WI38 (cell line): ENCODE data around the gene ITGB4.
A peak's percentile ranks its signal among the peaks of the same experiment; 100 is the strongest.

Experiments used
- H3K4me3 ChIP-seq: 2 replicates; pipeline ENCODE4 v1.5.1; 2011; ENCODE audit warnings: low read depth, mild to moderate bottlenecking, control low read depth, low read length
- TF ChIP-seq, protein P1 (sequence below): IDR thresholded peaks from 2 replicates; pipeline ENCODE4 v1.5.1; 2012; ENCODE audit warnings: low read depth, mild to moderate bottlenecking, control low read depth, low read length

ITGB4 gene

DNA sequence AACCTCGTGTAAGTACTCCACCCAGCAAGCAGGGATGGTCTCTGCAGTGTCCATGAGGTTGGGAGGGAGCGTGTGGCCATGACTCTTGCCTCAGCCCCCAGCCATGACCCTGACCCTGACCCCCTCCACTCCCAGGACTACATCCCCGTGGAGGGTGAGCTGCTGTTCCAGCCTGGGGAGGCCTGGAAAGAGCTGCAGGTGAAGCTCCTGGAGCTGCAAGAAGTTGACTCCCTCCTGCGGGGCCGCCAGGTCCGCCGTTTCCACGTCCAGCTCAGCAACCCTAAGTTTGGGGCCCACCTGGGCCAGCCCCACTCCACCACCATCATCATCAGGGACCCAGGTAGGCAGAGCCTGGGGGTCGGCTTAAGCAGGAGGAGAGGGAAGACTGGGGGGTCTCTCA, 27.4 kb downstream of the ITGB4 start:
- no peak overlapping the region for H3K4me3 ChIP-seq
- TF ChIP-seq, protein P1, sequence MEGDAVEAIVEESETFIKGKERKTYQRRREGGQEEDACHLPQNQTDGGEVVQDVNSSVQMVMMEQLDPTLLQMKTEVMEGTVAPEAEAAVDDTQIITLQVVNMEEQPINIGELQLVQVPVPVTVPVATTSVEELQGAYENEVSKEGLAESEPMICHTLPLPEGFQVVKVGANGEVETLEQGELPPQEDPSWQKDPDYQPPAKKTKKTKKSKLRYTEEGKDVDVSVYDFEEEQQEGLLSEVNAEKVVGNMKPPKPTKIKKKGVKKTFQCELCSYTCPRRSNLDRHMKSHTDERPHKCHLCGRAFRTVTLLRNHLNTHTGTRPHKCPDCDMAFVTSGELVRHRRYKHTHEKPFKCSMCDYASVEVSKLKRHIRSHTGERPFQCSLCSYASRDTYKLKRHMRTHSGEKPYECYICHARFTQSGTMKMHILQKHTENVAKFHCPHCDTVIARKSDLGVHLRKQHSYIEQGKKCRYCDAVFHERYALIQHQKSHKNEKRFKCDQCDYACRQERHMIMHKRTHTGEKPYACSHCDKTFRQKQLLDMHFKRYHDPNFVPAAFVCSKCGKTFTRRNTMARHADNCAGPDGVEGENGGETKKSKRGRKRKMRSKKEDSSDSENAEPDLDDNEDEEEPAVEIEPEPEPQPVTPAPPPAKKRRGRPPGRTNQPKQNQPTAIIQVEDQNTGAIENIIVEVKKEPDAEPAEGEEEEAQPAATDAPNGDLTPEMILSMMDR, result no peak

DNA sequence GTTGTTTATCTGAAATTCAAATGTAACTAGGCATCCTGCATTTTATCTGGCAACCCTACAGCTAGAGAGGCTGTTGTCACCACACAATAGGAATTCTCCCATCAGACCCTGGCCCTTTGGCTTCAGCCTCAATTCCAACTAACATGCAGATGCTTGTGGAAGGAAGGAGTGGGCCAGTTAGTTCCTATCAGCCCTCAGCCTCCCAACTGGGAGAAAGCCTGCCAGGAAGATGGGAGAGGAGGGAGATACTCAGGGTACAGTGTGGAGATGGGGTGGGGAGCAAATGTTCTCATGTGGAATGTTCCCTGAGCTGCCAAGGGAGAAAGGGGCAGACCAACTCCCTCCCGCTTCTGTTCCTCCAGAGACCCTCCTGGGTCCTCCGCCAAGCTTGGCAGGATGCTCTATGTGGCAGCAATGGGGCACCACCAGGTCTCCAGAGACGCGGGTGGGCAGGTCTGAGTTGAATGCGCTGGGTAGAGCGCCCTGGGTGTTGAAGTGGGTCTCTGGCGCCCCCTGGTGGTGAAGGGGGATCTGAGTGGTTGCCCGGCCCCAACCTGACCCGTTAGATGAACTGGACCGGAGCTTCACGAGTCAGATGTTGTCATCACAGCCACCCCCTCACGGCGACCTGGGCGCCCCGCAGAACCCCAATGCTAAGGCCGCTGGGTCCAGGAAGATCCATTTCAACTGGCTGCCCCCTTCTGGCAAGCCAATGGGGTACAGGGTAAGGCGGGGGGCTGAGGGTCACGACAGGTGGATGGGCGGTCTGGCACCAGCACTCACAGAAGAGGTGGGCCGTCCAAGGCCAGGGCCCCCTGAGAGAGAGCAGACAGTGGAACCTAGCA, 28.5 kb downstream of the ITGB4 start:
- H3K4me3 ChIP-seq, result no peak overlapping the region
- TF ChIP-seq, protein P1, result peak; percentile 81

DNA sequence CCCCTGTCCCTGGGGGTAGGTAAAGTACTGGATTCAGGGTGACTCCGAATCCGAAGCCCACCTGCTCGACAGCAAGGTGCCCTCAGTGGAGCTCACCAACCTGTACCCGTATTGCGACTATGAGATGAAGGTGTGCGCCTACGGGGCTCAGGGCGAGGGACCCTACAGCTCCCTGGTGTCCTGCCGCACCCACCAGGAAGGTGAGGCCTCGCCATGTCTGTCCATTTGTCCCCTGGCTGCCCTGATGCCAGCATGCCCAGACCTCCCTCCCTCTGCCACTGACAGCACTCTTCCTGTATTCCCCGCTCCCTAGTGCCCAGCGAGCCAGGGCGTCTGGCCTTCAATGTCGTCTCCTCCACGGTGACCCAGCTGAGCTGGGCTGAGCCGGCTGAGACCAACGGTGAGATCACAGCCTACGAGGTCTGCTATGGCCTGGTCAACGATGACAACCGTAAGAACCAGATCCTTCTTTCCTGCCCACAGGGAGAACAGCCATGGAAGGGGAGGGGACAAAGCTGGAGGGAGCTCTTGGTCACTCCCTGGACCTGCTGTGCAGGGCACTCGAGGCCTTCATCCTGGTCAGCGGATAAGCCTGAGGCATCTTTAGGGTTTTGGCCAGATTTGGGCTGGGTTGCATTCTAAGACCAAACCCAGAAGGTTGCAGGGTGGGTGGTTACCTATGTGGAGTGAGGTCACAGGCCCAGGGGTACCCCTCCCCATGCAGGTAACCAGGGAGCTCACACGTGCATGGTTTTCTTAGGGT, 29.6 kb downstream of the ITGB4 start:
- no peak overlapping the region for H3K4me3 ChIP-seq
- TF ChIP-seq, protein P1, result no peak

DNA sequence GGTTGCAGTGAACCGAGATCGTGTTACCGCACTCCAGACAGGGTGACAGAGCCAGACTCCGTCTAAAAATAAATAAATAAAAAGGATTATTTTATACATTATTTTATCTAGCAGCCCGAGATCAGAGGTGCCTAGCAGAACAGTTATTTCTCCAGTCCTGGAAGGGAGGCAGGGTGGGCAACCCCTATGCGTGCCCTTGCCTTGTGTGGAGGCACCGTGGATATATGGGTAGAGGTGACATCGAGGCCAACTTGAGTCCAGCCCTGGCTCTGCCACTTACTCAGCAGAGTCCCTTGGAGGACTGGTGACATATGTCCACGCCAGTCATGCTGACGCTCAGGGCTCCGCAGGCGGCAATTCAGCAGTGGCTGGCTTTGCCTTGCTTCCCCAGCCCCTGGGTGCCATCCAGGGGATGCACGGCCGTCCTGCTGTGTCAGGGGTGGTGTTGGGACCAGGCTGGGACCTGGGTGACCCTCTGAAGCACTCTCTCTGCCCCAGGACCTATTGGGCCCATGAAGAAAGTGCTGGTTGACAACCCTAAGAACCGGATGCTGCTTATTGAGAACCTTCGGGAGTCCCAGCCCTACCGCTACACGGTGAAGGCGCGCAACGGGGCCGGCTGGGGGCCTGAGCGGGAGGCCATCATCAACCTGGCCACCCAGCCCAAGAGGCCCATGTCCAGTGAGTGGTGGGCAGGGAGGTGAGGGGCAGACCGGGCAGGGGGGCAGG, 30.6 kb downstream of the ITGB4 start:
- no peak overlapping the region for H3K4me3 ChIP-seq
- TF ChIP-seq, protein P1, result no peak

DNA sequence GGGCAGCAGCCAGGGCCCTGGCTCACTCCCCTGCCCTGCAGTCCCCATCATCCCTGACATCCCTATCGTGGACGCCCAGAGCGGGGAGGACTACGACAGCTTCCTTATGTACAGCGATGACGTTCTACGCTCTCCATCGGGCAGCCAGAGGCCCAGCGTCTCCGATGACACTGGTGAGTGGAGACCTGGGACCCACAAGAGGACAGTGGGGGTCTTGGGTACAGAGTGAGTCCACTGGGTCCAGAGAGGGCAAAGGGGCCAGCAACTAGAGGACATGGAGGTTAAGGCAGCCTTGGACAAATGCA, 31.1 kb downstream of the ITGB4 start:
- TF ChIP-seq, protein P1, result no peak
- H3K4me3 ChIP-seq, result no peak overlapping the region

DNA sequence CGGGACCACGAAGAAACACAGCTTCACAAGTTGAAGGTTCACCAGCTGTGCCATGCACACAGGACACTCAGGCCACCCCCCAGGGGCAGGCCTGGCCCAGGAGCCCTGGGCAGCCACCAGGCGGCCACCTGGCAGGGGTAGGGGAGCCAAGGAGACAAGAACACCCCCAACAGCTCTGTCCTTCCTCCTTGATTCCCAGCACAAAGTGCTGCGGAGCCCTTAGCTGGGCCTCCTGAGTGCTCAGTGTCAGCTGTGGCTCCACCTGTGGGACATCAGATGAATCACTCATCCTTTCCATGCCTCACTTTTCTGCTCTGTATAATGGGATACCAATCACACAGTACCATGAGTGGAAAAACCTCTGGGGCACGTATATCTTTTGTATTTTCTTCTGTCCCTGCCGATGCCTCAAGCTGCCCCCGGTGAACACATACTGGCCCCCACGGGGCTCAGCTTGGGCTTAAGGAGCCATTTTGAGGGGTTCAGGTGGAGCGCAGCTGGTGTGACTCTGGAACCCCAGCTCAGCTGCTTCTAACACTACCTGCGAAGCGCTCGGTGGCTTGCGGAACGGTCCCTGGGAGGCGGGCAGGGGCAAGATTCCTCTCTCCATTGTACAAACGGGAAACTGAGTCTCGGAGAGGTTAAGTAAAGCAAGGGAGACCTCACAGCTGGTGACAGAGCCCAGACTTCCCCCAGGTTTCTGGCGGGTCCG, 31.7 kb downstream of the ITGB4 start:
- H3K4me3 ChIP-seq, result peak overlapping the region; percentile 56
- TF ChIP-seq, protein P1, result no peak
